VCaP (cell line): ENCODE results near the gene HAND1.
A peak's percentile ranks its signal among the peaks of the same experiment; 100 is the strongest.
"Not testable (repeated sequence)": the region's sequence is repeated elsewhere in the genome, so short reads cannot be mapped to it uniquely, and the experiment has no call there.

Experiments
- H3K27ac ChIP-seq: fragments of 450-650 bp; 2 replicates; pipeline ENCODE4 v1.5.1; 2017
- CTCF ChIP-seq: fragments of 450-650 bp; conservative IDR thresholded peaks from 2 replicates; pipeline ENCODE4 v1.5.1; 2017; ENCODE audit warnings: mild to moderate bottlenecking, moderate library complexity

The HAND1 gene

GRCh38 chr5:154521756-154522155 is 43.7 kb upstream of the HAND1 start:
- no peak overlapping the region for H3K27ac ChIP-seq
- TF ChIP-seq CTCF: no peak

- no peak overlapping the region for H3K27ac ChIP-seq
- TF ChIP-seq CTCF: peak; percentile 71
Measured at GRCh38 chr5:154520861-154521453, 42.9 kb upstream of the HAND1 start.

- TF ChIP-seq CTCF: no peak
- H3K27ac ChIP-seq: peak overlapping the region; percentile 19; the same call in 1 of the 2 replicates
Measured at GRCh38 chr5:154519359-154519758, 41.3 kb upstream of the HAND1 start.

- H3K27ac ChIP-seq: no peak overlapping the region
- TF ChIP-seq CTCF: no peak
Measured at GRCh38 chr5:154518438-154518867, 40.4 kb upstream of the HAND1 start.

GRCh38 chr5:154517810-154518437 is 39.9 kb upstream of the HAND1 start:
- H3K27ac ChIP-seq: no peak overlapping the region; the same call in 1 of the 2 replicates
- no peak for TF ChIP-seq CTCF

- no peak for TF ChIP-seq CTCF
Measured at GRCh38 chr5:154517181-154517580, 39.2 kb upstream of the HAND1 start.

GRCh38 chr5:154516475-154516874 is 38.4 kb upstream of the HAND1 start:
- TF ChIP-seq CTCF: peak; percentile 10; the same call in 1 of the 2 replicates
- no peak overlapping the region for H3K27ac ChIP-seq

More at GRCh38 chr5:154517181-154517580, 39.2 kb upstream of the HAND1 start:
- H3K27ac ChIP-seq: no peak overlapping the region; the same call in 1 of the 2 replicates

- not testable (repeated sequence) for H3K27ac ChIP-seq
Measured at GRCh38 chr5:154515488-154515887, 37.5 kb upstream of the HAND1 start.
